ENCODE measurements around the gene DCTN4.

- no peak for TF ChIP-seq POLR2A (IDR thresholded peaks at IDR 0.05)
- TF ChIP-seq CTCF (IDR thresholded peaks at IDR 0.05 in 4 of 5, conservative IDR thresholded peaks at IDR 0.05 in 1 of 5), result no peak
Observed at GRCh38 chr5:150700246-150700593, 58.6 kb downstream of the DCTN4 start.

Measured in gastrocnemius medialis (tissue), 4 donors.